ENCODE data around the gene SPATA19.

Gene SPATA19

GRCh38 chr11:133845413-133845812 is at the start of gene SPATA19:
Gene SPATA19, minus strand, starts transcription at chr11:133845513. Its CDS starts 67 bp downstream, at chr11:133845446.
- no peaks in the 10 kb centered on the region for H3K4me1 ChIP-seq (ENCODE audit: insufficient read depth, low read length, poor library complexity, severe bottlenecking)
- H3K9ac ChIP-seq (ENCODE audit: low read depth, low read length, poor library complexity, severe bottlenecking) = no peak within 1 kb of the TSS
- no peak within 1 kb of the TSS for H3K4me3 ChIP-seq (ENCODE audit: low read length, poor library complexity, severe bottlenecking)
- peaks cover 3% of the 10 kb centered on the region; the same call in 1 of the 2 replicates for H3K9me3 ChIP-seq (ENCODE audit: insufficient read depth, low read depth, low read length)
- no peak within 1 kb of the TSS for H3K4me2 ChIP-seq (ENCODE audit: low read depth, low read length, poor library complexity, severe bottlenecking)
- H2AFZ ChIP-seq (ENCODE audit: low read length) = no peak within 1 kb of the TSS
- no peaks in the 10 kb centered on the region for H3K27me3 ChIP-seq (ENCODE audit: insufficient read depth, low read length, poor library complexity, severe bottlenecking)
- TF ChIP-seq EZH2phosphoT487 (IDR thresholded peaks at IDR 0.05; ENCODE audit: borderline replicate concordance) (no peak), CTCF (conservative IDR thresholded peaks at IDR 0.05; ENCODE audit: low read length) (no peak)
- no peaks in the 10 kb centered on the region for H3K79me2 ChIP-seq (ENCODE audit: insufficient read depth, low read length)
- no peaks in the 10 kb centered on the region for H3K9me2 ChIP-seq (replicated peaks; ENCODE audit: low read depth, low read length)
- H3K36me3 ChIP-seq (ENCODE audit: insufficient read depth, low read length) = no peaks in the 10 kb centered on the region
- no peaks in the 10 kb centered on the region for H4K20me1 ChIP-seq (ENCODE audit: insufficient read depth, low read length, poor library complexity, severe bottlenecking)
- H3F3A ChIP-seq (ENCODE audit: low read depth) = no peaks in the 10 kb centered on the region

- H3K4me1 ChIP-seq (ENCODE audit: insufficient read depth, low read length, poor library complexity, severe bottlenecking) = no peaks in the 10 kb centered on the region
Observed at GRCh38 chr11:133895061-133895479, 49.8 kb upstream of the SPATA19 start.

GRCh38 chr11:133893381-133893780 is 48.1 kb upstream of the SPATA19 start:
- Histone ChIP-seq H3K9me3 (ENCODE audit: insufficient read depth, low read depth, low read length) (peaks cover 14% of the 10 kb centered on the region; the same call in 1 of the 2 replicates), H3K4me2 (ENCODE audit: low read depth, low read length, poor library complexity, severe bottlenecking) (no peak overlapping the region), H3K4me3 (ENCODE audit: low read length, poor library complexity, severe bottlenecking) (no peak overlapping the region), H3K9me2 (replicated peaks; ENCODE audit: low read depth, low read length) (no peaks in the 10 kb centered on the region), H2AFZ (ENCODE audit: low read length) (no peak overlapping the region), H3K27me3 (ENCODE audit: insufficient read depth, low read length, poor library complexity, severe bottlenecking) (no peaks in the 10 kb centered on the region), H3K4me1 (ENCODE audit: insufficient read depth, low read length, poor library complexity, severe bottlenecking) (no peaks in the 10 kb centered on the region), H4K20me1 (ENCODE audit: insufficient read depth, low read length, poor library complexity, severe bottlenecking) (no peaks in the 10 kb centered on the region), H3K9ac (ENCODE audit: low read depth, low read length, poor library complexity, severe bottlenecking) (no peak overlapping the region), H3K36me3 (ENCODE audit: insufficient read depth, low read length) (no peaks in the 10 kb centered on the region), H3K79me2 (ENCODE audit: insufficient read depth, low read length) (no peaks in the 10 kb centered on the region), H3F3A (ENCODE audit: low read depth) (no peaks in the 10 kb centered on the region)
- TF ChIP-seq EZH2phosphoT487 (IDR thresholded peaks at IDR 0.05; ENCODE audit: borderline replicate concordance) (no peak), CTCF (conservative IDR thresholded peaks at IDR 0.05; ENCODE audit: low read length) (no peak)

More at GRCh38 chr11:133895061-133895479, 49.8 kb upstream of the SPATA19 start:
- Histone ChIP-seq H3K9me2 (replicated peaks; ENCODE audit: low read depth, low read length) (no peaks in the 10 kb centered on the region), H3K36me3 (ENCODE audit: insufficient read depth, low read length) (no peaks in the 10 kb centered on the region), H3F3A (ENCODE audit: low read depth) (no peaks in the 10 kb centered on the region), H3K79me2 (ENCODE audit: insufficient read depth, low read length) (no peaks in the 10 kb centered on the region), H3K4me3 (ENCODE audit: low read length, poor library complexity, severe bottlenecking) (no peak overlapping the region), H4K20me1 (ENCODE audit: insufficient read depth, low read length, poor library complexity, severe bottlenecking) (no peaks in the 10 kb centered on the region), H2AFZ (ENCODE audit: low read length) (no peak overlapping the region), H3K27me3 (ENCODE audit: insufficient read depth, low read length, poor library complexity, severe bottlenecking) (no peaks in the 10 kb centered on the region), H3K9ac (ENCODE audit: low read depth, low read length, poor library complexity, severe bottlenecking) (no peak overlapping the region), H3K9me3 (ENCODE audit: insufficient read depth, low read depth, low read length) (peaks cover 15% of the 10 kb centered on the region; the same call in 1 of the 2 replicates), H3K4me2 (ENCODE audit: low read depth, low read length, poor library complexity, severe bottlenecking) (no peak overlapping the region)
- TF ChIP-seq EZH2phosphoT487 (IDR thresholded peaks at IDR 0.05; ENCODE audit: borderline replicate concordance) = no peak
- TF ChIP-seq CTCF (conservative IDR thresholded peaks at IDR 0.05; ENCODE audit: low read length) = no peak
